ENCODE measurements around the gene JAZF1.
A peak's percentile ranks its signal among the peaks of the same experiment; 100 is the strongest.

Gene JAZF1

DNA sequence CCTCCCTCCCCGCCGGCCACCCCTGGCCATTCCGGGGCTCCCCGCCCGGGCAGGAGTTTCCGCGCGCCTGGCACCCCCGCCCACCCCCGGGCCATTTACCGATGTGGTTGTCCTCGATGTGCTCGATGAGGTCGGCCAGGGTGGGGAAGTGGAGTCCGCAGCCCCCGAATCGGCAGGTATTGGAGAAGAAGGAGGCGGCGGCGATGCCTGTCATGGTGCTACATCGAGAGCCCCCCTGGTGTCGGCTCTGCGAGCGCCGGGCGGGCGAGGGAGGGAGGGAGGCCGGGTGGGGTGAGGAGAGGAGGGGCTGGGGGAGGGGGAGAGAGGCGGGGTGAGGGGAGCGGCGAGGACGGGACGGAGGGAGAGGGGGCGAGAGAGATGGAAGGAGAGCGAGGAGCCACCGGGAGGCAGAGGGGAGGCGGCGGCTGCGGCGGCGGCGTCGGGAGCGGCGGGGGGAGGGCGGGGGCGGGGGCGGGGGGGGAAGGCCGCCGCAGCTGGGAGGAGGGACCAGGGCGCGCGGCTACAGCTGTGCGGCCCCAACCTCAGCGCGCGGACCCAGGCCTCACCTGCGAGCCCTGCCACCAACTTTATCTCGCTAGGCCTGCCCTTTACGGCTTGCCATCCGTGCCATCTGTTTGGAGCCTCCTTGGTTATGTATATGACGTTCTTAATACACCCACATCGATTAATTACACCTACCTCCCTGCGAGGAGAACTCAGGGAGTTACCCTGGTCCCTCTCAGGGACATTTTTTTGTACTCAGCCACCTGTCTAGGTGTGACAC lies at the start of gene JAZF1:
TSS of gene JAZF1 (minus strand) at position 432 of the 784 bp plus-strand sequence.
- DNase-seq (ENCODE audit: low read depth in 2 of 2): peak; percentile 24 to 38

DNA sequence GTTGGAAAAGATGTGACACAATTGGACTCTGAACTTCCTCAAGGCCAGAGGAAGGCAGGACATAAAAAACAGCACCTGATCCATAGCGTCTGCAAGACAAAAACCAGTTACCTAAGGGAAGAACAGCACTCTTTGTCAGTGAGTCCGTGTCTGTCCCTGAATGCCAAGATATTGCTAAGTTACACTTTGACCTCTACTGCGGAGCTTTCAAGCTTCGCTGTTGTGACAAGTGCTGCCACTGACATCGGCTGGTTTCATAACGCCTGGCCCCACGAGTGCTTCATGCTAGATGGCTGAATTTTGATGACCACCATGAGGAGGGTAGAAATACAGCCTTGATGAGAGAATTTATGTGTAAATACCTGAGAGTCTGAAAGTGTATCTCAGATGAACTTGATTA lies 49.7 kb upstream of the JAZF1 start:
- no peak for DNase-seq (ENCODE audit: low read depth in 2 of 2)

DNA sequence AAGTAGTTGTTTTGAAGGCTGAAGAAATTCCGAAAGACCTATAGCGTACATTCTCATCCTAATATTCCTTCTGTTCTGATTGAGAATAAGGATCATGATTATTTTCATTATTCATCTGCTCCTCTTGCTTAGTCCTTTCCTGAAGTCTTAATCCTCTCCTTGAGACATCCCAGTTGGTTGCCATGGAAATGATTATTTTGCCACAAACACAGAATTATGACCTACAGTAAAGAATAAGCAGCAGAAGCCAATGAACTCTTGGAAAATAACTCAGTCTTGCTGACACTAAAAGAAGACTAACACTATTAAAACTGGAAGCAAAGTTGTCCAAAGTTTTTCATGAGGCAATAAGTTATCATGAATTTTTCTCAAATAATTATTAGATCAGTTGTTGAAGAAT lies 47.8 kb upstream of the JAZF1 start:
- DNase-seq (ENCODE audit: low read depth in 2 of 2): no peak

DNA sequence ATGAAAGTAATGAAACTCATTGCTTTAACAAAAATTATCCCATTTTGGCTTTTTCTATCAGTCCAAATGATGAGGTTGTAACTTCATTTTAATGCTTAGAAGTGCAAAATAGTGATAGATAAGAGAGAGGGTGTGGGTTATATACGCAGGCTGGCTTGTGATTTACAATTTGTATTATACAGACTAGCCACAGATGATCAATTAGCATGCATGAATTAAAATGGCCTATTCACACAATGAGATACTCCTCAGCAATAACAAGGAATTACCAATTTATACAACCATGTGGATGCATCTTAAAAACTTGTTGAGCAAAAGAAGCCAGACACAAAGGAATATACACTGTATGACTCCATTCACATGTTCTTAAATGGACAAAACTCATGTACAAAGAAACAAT lies 45.4 kb upstream of the JAZF1 start:
- no peak for DNase-seq (ENCODE audit: low read depth in 2 of 2)

DNA sequence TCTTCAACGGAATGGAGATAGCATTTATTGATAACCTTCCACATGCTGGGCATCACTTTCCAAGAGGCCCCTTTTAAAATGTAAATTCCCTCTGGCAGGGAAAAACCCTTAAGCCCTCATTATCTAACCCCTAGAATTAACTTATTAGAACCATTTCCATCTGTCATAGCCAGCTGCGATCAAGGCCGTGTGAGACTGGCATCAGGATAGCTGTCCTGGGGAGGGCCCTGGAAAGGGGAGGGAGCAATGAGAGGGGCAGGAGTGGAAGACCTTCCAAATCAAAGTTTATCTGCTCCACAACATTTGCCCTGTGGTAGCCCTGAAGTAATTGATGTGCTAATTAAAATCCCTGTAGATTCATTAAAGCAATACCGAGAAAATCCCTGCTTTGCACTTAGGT lies 45.0 kb upstream of the JAZF1 start:
- DNase-seq (ENCODE audit: low read depth in 2 of 2): no peak

DNA sequence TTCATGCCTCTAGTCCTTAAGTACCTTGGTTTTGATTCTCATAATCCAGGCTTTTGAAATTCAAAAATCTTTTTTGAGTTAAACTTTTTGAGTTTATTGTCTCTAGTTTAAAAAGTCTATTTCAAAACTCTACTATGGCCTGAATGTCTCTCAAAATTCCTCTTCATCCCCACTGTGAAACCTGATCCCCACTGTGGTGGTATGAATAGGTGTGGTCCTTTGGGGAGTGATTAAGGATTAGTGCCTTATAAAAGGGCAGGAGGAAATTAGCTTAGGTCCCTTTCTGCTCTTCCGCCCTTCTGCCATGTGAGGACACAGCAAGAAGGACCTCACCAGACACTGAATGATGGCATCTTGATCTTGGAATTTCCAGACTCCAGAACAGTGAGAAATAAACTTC lies 44.1 kb upstream of the JAZF1 start:
- DNase-seq (ENCODE audit: low read depth in 2 of 2): no peak

DNA sequence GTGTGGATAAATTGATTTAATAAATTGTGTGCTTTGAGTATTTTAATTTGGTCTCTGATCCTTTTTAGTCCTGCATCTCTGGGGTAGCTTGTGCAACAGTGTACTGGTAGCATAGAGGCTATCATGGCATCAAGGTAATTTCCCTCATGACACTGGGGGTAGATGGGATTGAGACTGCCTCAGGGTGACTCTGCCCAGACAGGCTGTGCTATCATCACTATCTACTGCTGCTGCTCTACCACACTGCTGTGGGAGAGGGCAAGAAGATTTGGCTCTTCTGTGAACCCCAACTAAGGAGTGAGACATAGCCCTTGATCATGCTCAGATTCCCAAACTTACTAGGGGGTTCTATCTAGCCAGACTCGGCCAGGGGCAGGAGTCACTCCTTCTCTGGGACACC lies 43.6 kb upstream of the JAZF1 start:
- DNase-seq (ENCODE audit: low read depth in 2 of 2): no peak

DNA sequence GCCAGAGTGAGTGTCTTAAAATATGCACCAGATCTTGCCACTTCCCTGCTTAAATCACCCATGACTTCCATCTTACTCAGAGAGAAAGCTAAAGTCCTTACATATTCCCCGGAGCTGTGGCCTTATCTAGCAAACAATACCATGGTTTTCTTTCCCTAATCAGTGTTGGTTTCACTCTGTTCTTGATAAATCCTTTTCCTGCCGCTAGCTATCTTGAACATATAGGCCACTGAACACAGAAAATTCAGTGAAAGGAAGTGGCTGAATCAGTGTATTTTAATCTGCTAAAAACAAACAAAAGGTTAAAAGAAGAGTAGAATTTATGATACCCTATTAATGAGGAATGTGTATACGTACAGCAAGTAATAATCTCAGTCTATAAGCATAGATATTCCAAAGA lies 42.0 kb upstream of the JAZF1 start:
- DNase-seq (ENCODE audit: low read depth in 2 of 2): no peak

DNA sequence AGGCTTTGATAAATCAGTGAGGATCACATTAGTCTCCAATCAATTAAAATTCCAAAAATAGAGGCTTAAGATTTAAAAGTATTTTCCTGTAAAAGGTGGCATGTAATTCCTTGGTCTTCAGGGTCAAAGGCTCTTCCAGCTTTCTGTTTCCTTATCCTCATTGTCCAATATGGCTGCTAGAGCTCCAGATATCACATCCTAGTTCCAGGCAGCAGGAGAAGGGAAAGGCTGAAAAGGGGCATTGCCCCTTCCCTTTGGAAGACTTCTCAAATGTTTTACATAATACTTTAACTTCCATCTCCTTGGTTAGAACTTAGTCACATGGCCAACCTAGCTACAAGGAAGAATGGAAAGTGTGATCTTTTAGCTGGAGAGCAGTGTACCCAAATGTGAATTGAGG lies 39.2 kb upstream of the JAZF1 start:
- no peak for DNase-seq (ENCODE audit: low read depth in 2 of 2)

DNA sequence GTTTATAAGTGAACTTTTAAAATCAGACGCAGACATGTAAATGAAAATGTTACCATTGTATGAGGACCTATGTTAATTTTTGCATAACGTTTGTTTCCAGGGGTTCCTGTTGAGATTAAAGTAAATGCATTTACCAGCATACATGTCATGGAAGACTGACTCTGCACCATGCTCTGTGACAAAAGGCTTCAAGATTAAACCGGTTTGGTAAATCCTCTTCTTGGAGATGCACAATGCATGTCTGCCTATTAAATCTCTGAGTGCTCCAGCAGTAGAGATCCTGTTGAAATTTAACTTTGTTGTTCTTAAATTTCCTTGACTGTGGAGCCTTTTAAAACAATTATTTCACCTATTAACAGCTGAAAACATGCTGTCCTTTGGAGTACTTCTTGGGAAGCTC lies 36.5 kb upstream of the JAZF1 start:
- DNase-seq (ENCODE audit: low read depth in 2 of 2): no peak

DNA sequence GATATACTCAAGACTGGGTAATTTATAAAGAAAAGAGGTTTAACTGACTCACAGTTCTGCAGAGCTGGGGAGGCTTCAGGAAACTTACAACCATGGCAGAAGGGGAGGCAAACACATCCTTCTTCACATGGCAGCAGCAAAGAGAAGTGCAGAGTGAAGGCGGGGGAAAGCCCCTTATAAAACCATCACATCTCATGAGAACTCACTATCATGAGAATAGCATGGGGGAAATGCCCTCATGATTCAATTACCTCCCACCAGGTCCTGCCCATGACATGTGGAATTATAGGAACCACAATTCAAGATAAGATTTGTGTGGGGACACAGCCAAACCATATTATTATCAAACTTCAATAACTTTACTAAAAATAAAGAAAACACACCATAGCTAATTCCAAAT lies 30.4 kb upstream of the JAZF1 start:
- DNase-seq (ENCODE audit: low read depth in 2 of 2): no peak

DNA sequence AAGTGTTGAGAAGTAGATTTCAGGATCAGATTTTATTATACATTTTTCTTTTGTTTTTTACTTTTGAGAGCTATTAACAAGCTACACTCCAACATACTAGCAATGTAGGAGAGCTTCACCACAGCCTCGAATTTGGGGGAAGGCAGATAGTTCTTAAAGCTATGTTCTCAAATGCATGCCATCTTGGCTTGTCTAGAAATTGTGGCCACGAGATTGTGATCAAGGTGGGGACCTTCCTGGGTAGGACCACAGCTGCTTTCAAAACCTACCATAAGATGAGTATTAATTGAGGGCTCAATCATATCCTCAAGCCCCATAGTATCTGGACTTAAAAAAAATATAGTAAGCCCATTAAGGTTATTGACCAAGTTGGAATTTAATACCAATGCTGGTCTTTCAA lies 27.9 kb upstream of the JAZF1 start:
- DNase-seq (ENCODE audit: low read depth in 2 of 2): no peak

DNA sequence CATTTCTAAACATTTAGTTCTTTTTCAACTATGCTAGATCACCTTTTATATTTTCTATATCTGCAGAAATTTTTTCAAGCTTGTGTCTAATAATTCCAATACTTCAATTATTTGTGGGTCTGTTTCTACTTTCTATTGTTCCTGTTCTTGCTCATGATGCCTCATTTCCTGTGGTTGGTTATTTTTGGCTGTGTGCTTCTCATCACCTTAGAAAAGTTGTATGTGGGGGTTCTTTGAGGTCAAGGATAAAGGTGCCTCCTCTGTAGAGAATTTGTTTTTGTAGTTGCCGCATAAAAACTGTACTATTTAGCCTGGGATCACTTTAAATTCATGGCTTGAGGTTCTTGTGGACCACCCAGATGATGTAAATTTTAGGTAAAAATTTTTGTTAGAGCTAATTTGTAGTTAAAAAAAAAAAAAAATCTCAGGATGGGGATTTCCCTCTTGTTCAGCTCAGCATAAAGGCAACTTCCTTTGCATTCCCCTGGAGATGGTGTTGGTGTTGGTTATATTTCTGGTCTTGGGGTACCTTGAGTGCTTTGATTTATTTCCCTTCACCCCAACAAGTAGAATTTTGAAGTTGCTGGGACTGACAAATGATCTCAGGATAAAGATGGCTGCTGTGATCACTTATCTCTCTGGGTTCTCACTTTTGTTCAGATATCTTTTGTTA lies 27.0 kb upstream of the JAZF1 start:
- no peak for DNase-seq (ENCODE audit: low read depth in 2 of 2)

DNA sequence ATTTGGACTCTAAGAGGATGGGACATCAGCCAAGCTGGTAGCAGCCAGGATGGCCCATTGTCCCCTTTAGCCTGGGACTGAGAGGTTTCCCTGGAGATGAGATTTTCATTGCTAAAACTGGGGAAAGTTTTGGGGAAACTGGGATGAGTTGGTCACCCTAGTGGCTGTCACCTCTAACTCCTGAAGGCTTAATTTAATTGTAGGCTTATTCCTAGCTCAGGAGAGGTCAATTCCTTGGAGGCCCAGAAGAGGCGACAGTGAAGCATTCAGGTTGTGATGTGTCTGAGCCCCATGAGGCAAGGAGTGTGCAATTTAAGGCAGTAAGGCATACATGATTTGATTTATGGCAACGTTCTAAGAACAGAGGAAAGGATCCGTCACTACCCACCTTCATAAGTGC lies 24.9 kb upstream of the JAZF1 start:
- DNase-seq (ENCODE audit: low read depth in 2 of 2): no peak

DNA sequence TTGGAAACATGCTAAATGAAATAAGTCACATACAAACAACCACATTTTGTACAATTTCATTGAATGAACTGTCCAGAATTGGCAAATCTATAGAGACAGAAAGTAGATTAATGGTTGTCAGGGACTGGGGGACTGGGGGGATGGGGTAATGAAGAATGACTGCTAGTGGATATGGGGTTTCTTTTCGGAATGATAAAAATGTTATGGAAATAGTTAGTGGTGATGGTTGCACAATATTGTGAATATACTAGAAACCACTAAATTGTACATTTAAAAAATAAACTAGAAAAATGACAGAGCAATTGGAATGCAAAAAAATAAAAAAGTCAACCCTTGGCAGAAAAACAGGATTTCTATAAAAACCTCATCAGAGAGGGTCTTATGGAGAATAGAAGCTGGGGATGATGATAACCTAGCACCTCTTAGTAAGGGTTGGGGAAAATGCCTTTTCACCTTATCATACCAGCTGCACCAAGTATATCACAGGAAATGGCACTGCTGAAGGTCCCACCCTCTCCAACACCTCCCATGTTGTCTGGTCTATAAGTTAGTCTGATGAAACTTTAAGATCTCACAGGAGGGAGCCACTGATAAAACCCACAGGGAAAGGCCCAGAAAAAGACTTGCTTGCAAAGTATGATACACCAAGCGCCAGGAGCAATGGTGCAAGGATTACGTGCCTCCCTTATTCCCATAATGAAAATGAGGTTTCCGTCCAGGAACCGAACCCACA lies 23.1 kb upstream of the JAZF1 start:
- DNase-seq (ENCODE audit: low read depth in 2 of 2): no peak

DNA sequence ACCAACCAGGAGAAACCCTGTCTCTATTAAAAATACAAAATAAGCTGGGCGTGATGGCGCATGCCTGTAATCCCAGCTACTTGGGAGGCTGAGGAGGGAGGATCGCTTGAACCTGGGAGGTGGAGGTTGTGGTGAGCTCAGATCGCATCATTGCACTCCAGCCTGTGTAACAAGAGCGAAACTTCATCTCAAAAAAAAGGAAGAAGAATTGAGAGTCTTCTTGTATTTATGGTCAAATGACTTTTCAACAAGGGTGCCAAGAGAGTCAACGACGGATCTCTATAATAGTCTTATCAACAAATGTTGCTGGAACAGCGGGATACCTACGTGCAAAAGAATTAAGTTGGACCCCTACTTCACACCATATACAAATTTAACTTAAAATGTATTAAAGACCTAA lies 21.6 kb upstream of the JAZF1 start:
- DNase-seq (ENCODE audit: low read depth in 2 of 2): no peak

DNA sequence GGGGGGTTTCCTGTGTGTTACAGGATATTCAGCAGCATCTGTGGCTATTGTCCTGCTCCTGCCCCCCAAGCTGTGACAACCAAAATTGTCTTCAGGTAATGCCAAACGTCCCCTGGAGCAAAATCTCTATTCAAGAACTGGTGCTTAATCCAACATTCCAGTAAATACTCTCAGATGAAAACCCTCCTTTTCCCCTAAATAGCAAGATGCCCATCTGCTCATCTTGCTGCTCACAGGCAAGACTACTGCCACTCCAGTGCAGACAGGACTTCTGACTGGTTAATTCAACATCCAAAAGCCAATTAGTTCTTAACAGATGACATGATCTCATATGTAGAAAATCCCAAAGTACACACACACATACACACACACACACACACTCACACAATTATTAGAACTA lies 20.5 kb upstream of the JAZF1 start:
- DNase-seq (ENCODE audit: low read depth in 2 of 2): no peak

DNA sequence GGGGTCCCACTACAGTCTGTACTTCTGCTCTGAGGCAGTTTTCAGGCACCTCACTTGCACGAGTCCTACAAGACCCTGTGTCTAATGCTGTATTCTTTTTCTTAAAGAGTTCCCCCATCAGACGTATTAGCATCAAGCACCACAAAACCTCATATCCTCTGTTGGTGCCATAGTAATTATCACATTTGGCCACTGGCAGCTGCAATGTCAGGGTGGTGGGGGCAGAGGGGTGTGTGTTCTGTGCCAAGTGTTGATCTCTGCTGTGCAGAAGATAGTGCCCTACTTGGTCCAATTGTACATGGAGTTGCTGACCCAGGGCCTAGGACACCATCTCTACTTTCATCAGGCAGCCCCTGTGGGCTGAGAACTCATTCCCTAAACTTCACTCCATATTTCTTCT lies 20.0 kb upstream of the JAZF1 start:
- DNase-seq (ENCODE audit: low read depth in 2 of 2): no peak

DNA sequence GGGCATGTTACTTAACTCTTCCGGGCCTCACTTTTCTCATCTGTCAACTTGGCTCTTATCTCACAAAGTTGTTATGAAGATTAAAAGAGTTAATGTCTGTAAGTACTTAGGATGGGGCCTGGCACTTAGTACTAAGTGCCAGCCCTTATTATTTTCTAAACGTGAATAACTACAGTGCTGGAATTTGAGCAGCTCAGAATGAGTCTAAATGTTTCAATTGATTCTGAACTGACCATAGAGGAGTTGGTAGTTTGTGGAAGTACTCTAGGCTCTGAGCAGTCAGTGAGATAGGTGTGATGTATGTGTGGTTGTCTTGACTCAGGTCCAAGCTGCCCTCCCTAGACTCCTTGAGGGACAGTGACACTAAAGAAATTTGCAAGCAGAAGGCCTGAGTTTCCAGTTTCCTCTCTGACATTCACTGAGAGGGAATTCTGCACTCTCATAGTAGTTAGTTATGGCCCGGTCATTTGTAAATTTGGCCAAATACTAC lies 18.5 kb upstream of the JAZF1 start:
- no peak for DNase-seq (ENCODE audit: low read depth in 2 of 2)

DNA sequence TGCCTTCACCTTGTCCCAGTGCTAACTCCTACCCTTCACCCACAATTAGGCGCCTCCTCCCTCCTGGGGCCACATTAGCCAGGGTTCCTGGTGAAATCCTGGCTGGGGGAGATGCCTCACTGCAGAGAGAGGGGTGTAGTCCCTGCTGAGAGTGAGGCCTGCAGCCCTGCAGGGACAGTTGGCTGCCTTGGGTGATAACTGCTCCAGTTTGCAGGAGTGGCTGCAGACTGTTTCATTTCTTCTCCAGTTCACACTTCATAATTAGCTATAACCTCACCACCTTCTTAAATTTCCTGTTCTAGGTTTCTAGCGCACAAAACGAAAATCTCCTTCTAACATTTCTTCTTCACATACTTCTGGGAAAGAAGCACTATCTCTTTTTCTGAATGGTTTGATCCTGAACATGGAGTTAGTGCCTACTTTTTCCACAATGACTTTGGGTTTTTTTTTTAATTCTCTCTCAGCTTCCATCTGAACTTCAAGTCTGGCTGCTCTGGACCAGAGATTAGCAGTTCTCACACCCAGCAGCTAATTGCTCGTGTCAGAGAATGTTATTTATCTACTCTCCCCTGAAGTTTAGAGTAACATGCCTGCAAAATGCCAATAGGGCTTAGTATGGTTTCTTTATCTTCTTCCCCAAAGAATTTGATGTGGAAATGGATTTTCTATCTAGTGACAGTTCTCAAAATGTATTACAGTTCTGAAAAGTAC lies 15.5 kb upstream of the JAZF1 start:
- DNase-seq (ENCODE audit: low read depth in 2 of 2): no peak

DNA sequence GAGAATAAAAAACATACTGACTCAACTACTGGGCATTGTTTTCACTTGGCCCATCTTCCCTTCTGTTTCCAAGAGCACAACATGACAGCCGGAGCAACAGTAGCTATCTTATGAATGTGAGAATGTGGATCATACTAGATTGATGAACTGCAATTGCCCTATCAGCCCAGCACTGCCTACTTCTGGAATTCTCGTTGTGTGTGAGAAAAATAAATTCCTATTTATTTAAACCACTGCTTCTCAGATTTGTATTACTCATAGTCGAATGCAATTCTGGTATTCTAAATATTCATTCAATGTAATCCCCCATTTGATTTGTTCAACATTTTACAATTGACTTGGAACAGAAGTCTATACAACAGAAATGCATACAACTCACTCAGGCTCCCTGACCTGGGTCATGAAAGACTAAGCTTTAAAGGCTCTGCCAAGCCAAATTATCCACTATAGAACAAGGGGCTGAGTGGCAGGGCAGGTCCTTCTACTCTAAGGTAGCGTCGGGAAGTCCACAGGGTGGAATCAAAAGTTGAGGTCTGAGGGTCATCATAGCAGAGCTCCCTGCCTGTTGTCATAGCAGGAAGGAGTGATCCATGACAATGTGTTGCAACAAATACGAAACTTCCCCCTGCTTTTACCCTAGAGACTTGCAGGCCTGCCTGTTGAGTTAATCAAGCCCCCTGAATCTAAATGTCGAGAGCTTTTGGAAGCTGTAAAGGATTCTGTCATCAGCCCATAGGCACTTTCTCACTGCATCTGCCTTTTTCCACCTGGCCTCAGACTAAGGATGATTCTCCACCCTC lies 12.4 kb upstream of the JAZF1 start:
- no peak for DNase-seq (ENCODE audit: low read depth in 2 of 2)
